WTC11 (cell line): ENCODE results near the gene COBLL1.

Experiments
- TF ChIP-seq, protein P1 (sequence below): fragments of 200-600 bp; IDR thresholded peaks from 2 replicates; pipeline ENCODE4 v1.8.0; 2022; ENCODE audit warnings: antibody characterized with exemption
- TF ChIP-seq, protein P2 (sequence below): sonication (generic); formaldehyde crosslinking; conservative IDR thresholded peaks from 2 replicates; pipeline ENCODE4 v1.8.1; 2023; ENCODE audit warnings: mild to moderate bottlenecking, low read depth, missing genetic modification reagents, moderate library complexity
- TF ChIP-seq, protein P3 (sequence below): sonication (generic); formaldehyde crosslinking; IDR thresholded peaks from 2 replicates; pipeline ENCODE4 v1.8.0; 2022; ENCODE audit warnings: missing genetic modification reagents

DNA sequence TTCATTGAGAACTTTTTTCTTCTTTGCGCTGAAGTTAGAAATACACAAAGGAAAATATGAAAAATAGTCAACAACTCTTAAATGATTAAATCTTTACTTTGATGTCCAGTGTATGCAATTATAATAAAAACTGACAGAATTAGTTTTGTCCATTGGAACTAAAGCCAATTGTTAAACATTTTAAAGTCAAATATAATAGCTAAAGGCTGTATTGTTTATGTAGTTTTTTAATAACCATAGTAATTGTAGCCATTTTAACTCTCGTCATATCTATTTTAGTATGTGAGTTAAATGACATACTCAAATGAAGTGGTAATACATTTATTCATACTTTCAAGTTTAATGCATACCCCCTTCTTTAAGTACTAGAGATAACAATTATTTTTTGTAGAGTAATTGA is 4.7 kb upstream of the COBLL1 start:
- TF ChIP-seq, protein P1, sequence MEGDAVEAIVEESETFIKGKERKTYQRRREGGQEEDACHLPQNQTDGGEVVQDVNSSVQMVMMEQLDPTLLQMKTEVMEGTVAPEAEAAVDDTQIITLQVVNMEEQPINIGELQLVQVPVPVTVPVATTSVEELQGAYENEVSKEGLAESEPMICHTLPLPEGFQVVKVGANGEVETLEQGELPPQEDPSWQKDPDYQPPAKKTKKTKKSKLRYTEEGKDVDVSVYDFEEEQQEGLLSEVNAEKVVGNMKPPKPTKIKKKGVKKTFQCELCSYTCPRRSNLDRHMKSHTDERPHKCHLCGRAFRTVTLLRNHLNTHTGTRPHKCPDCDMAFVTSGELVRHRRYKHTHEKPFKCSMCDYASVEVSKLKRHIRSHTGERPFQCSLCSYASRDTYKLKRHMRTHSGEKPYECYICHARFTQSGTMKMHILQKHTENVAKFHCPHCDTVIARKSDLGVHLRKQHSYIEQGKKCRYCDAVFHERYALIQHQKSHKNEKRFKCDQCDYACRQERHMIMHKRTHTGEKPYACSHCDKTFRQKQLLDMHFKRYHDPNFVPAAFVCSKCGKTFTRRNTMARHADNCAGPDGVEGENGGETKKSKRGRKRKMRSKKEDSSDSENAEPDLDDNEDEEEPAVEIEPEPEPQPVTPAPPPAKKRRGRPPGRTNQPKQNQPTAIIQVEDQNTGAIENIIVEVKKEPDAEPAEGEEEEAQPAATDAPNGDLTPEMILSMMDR, result no peak
- TF ChIP-seq, protein P2, sequence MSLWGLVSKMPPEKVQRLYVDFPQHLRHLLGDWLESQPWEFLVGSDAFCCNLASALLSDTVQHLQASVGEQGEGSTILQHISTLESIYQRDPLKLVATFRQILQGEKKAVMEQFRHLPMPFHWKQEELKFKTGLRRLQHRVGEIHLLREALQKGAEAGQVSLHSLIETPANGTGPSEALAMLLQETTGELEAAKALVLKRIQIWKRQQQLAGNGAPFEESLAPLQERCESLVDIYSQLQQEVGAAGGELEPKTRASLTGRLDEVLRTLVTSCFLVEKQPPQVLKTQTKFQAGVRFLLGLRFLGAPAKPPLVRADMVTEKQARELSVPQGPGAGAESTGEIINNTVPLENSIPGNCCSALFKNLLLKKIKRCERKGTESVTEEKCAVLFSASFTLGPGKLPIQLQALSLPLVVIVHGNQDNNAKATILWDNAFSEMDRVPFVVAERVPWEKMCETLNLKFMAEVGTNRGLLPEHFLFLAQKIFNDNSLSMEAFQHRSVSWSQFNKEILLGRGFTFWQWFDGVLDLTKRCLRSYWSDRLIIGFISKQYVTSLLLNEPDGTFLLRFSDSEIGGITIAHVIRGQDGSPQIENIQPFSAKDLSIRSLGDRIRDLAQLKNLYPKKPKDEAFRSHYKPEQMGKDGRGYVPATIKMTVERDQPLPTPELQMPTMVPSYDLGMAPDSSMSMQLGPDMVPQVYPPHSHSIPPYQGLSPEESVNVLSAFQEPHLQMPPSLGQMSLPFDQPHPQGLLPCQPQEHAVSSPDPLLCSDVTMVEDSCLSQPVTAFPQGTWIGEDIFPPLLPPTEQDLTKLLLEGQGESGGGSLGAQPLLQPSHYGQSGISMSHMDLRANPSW (CRISPR knock-in tag), result no peak
- TF ChIP-seq, protein P3, sequence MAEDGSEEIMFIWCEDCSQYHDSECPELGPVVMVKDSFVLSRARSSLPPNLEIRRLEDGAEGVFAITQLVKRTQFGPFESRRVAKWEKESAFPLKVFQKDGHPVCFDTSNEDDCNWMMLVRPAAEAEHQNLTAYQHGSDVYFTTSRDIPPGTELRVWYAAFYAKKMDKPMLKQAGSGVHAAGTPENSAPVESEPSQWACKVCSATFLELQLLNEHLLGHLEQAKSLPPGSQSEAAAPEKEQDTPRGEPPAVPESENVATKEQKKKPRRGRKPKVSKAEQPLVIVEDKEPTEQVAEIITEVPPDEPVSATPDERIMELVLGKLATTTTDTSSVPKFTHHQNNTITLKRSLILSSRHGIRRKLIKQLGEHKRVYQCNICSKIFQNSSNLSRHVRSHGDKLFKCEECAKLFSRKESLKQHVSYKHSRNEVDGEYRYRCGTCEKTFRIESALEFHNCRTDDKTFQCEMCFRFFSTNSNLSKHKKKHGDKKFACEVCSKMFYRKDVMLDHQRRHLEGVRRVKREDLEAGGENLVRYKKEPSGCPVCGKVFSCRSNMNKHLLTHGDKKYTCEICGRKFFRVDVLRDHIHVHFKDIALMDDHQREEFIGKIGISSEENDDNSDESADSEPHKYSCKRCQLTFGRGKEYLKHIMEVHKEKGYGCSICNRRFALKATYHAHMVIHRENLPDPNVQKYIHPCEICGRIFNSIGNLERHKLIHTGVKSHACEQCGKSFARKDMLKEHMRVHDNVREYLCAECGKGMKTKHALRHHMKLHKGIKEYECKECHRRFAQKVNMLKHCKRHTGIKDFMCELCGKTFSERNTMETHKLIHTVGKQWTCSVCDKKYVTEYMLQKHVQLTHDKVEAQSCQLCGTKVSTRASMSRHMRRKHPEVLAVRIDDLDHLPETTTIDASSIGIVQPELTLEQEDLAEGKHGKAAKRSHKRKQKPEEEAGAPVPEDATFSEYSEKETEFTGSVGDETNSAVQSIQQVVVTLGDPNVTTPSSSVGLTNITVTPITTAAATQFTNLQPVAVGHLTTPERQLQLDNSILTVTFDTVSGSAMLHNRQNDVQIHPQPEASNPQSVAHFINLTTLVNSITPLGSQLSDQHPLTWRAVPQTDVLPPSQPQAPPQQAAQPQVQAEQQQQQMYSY (CRISPR knock-in tag), result no peak
